Right lung (tissue), 5 donors: ENCODE results near the gene ACKR2. TPM values are rescaled to one million over a fixed set of nuclear protein-coding genes. Genes with fewer than 3 reads are reported as not detected.
A peak's percentile ranks its signal among the peaks of the same experiment; 100 is the strongest.

Source experiments
- DNase-seq, 2 donors: peaks; one replicate each; pipeline ENCODE4 v3.0.0-alpha.2; 2013
- polyA plus RNA-seq, 5 donors: library from polyadenylated mRNA; unstranded; fragments of 120-200 nt; gene quantifications; one replicate each; pipeline versions ENCODE4 v1.2.1 to v1.2.3, GENCODE V29; 2013; ENCODE audit warnings: inconsistent platforms in 1 of 5, low replicate concordance in 1 of 5; ENCODE audit not compliant: insufficient read length in 5 of 5, insufficient read depth in 1 of 5

Gene ACKR2
- polyA plus RNA-seq, 5 donors, result 0.99 to 2.4 (median 1.7) TPM

GRCh38 chr3:42886294-42886822 is 77.1 kb downstream of the ACKR2 start:
- DNase-seq, result no peak

GRCh38 chr3:42887084-42887483 is 77.8 kb downstream of the ACKR2 start:
- DNase-seq, result no peak

DNA sequence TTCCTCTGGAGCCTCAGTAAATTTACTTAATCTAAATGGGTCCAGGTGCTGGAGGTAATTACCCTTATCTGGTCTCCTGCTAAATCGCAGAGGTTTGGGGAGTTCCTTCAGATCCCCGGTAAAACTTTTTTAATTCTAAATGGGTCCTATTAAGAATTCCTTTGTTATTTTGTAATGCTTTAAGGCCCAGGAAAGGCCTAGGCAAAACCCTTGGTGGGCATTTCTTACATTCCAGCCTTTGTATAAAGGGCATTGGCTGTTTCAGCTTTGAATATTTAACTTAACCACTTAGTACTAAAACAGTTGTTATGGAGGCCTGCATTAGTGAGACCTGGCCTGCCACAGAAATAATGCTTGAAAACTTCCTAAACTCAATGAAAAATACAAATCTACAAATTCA is 81.8 kb downstream of the ACKR2 start:
- no peak for DNase-seq

DNA sequence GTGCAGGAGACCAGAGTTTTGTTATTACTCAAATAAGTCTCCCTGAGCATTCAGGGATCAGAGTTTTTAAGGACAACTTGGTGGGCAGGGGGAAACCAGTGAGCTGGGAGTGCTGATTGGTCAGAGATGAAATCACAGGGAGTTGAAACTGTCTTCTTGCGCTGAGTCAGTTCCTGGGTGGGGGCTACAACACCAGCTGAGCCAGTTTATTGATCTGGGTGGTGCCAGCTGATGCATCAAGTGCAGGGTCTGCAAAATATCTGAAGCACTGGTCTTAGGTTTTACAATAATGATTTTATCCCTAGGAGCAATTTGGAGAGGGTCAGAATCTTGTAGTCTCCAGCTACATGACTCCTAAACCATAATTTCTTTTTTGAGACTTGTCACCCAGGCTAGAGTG is 82.9 kb downstream of the ACKR2 start:
- DNase-seq, result no peak

GRCh38 chr3:42892807-42893206 is 83.6 kb downstream of the ACKR2 start:
- no peak for DNase-seq

GRCh38 chr3:42894698-42895579 is 85.7 kb downstream of the ACKR2 start:
- DNase-seq, result no peak

DNA sequence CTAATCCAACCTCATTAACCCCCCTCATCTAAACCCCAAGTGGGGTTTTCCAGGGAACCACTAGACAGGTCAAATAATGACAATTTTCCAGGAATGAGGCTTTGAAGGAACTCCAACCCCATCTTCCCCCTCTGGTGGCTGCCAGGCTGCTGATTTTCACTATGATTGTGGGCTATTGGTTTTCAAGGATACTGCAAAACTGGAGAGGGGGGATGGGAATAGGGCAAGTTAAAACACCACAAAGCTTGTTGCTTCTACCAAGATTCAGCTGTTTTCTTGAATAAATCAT is 86.3 kb downstream of the ACKR2 start:
- no peak for DNase-seq

GRCh38 chr3:42898896-42899675 is 89.8 kb downstream of the ACKR2 start:
- no peak for DNase-seq

DNA sequence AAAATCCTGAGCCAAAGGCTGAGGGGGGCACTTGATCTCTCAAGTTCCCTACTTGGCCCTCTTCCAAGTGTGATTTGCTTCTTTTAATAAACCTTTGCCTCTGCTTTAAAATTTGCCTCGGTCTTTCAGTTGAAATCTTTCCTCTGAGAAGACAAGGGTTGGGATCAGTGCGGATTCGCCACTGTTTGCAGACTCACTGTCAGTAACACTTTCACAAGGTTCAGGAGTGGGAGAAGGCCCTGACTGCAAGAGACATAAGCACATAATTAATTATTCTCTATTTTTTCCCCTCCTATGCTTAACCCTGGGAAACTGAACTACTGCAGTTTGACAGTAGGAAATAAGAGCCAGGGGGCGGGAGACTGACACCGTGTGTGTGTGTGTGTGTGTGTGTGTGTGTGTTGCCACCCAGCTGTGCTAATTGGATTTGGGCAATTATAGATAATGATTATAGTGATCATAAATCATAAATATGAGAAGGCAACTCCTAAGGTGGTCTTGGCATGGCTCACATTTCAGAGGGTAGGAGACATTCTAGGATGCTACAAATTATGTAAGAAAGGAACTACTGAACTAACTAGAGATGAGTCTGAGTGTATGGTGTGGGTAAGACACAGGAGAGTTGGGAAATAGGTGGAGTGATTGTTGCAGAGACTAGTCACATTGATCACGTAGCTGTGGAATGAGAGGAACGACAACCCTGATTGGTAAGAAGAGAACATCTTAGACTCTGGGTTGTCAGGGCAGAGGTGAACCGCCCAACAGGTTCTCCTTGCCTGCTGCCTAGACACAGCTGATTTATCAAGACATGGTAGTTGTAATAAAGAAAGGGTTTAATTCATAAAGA is 91.2 kb downstream of the ACKR2 start:
- DNase-seq, result no peak

GRCh38 chr3:42901073-42901415 is 91.8 kb downstream of the ACKR2 start:
- no peak for DNase-seq

- DNase-seq, result no peak
Measured at GRCh38 chr3:42902257-42902656, 93.0 kb downstream of the ACKR2 start.

DNA sequence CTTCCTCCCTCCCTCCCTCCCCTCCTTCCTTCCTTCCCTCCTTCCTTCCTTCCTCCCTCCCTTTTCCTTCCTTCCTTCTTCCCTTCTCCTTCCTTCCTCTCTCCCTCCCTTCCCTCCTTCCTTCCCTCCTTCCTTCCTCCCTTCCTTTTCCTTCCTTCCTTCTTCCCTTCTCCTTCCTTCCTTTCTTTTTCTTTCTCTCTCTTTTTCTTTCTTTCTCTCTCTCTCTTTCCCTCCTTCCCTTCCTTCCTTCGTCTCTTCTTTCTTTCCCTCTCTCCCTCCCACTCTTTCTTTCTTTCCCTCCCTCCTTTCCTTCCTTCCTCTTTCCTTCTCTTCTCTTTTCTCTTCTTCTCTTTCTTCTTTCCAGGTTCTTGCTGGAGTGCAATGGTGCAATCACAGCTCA is 94.8 kb downstream of the ACKR2 start:
- no peak for DNase-seq

DNA sequence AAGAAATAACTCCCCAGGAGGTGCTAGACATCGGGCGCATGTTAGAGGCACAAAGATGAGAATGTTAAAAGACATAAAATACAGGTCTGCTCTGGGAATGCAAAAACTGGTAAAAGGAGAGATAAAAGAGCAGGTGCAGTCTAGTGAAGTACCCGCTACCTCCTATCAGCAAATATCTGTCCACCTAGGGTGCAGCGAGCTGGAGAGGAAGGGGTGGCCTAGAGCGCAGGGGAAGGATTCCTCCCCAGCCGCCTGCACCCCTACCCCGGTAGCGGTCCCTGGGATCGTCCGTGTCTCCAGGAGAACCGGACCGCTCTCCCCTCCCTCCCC is 96.5 kb downstream of the ACKR2 start:
- DNase-seq, result no peak

DNA sequence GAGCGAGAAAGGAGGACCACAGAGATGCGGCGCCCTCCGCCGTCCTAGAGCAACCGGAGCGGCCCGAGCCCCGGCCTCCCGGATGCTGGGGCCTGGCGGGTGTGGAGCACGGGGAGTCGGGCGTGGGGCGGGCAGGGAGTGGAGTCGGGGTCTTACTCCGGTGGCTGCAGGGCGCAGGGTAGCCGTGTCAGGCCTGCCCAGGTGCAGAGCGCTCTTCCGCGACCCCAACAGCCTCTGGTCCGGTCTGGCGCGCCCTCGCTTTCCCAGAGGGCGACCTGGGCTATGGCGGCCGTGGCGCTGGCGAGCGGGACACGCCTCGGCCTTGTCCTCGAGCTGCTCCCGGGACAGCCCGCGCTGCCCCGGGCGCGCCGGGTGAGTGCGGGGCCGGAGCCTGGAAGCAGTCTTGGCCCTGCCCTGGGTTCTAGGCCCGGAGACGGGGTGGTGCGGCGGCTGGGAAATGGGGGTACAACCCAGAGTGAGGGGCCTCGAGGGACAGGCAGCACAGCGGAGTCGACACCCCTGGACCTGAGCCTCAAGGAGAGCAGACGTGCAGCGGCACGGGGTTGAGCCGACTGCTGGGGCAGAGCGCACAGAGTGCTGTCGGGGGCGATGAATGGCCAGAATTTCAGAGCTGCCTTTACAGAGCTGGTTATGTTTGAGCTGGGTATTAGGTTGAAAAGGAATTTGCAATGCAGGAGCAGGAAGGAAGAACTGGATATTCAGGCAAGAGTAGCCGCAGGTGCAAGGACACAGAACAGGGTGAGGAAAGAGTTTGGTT is 97.0 kb downstream of the ACKR2 start, which contains the start of gene ZNF662:
ZNF662 (plus strand) TSS at position 73 of the 778 bp plus-strand sequence. CDS start 1,973 bp downstream, outside the sequence.
- DNase-seq, result peak; percentile 53 to 63

DNA sequence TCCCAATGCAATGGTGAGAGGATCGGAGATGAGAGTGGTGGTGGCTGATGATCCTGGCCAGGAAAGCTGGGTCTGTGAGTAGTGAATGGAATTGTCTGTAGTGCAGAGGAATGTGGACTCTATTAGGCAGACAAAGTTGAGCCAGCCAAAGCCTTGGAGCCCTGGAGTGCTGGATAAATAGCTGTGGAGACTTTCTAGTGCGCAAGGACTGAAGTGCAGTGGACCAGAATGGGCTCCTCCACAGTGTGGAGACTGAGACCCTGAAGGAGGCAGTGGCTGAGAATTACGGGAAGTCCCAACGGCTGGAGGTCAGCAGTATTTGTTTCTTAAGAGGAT is 97.6 kb downstream of the ACKR2 start:
- no peak for DNase-seq

DNA sequence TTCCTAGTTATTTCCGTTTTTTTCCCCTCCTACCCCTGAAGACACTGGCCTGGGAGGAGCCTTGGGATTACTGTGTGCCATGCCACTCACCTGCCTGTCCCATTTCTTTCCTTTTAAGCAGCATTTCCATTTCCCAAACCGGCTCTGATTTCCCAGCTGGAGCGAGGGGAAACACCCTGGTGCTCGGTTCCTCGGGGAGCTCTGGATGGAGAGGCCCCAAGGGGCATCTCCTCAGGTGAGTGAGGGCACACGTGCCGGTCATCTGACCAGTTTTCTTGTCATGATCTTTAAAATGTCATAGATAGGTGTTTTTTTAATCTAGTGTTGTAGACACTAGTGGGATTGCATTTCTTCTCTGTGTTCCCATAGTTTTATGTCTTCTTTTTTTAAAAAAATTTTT is 99.4 kb downstream of the ACKR2 start:
- no peak for DNase-seq

DNA sequence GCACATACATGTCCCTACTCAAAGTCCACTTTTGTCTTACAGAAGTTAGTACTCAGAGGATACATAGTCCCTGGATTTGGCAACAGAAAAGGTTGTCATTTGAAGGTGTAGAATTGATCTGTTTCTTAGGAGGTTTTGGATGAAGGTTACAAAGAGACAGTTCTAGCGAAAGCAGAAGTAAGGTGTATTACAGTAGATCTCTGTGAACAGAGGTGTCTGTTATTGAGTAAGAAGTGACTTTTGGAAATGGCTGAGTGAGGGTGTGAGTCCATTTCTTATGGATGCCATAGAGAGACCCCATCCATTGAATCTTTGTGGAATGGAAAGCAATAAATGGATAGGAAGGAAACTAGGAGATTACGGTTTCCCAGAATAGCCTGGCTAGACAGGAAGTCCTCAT is 102.3 kb downstream of the ACKR2 start:
- no peak for DNase-seq

- DNase-seq, result no peak
Measured at GRCh38 chr3:42914771-42915515, 105.7 kb downstream of the ACKR2 start.
